Liver (tissue), 9 donors: ENCODE data around the gene PF4V1. TPM values are rescaled to one million over a fixed set of nuclear protein-coding genes. Genes with fewer than 3 reads are reported as not detected.
A peak's percentile ranks its signal among the peaks of the same experiment; 100 is the strongest.

ENCODE experiments used
- DNase-seq: peaks from one replicate; pipeline ENCODE4 v3.0.0-alpha.2; 2017; ENCODE audit warnings: low spot score
- H3K27ac ChIP-seq, 2 donors: one replicate each; pipeline ENCODE4 v1.7.0; 2013; ENCODE audit warnings: inconsistent platforms in 2 of 2, low read length in 2 of 2, control low read depth in 1 of 2, low read depth in 1 of 2, mild to moderate bottlenecking in 1 of 2
- H3K27me3 ChIP-seq, 4 donors: one replicate each; pipeline versions ENCODE4 v1.6.1 to v1.7.0; 2013; ENCODE audit warnings: low read length in 3 of 4, inconsistent platforms in 1 of 4, mild to moderate bottlenecking in 1 of 4, moderate library complexity in 1 of 4; ENCODE audit not compliant: control insufficient read depth in 4 of 4, insufficient read depth in 4 of 4
- H3K36me3 ChIP-seq, 4 donors: one replicate each; pipeline versions ENCODE4 v1.6.1 to v1.7.0; 2013; ENCODE audit warnings: low read length in 3 of 4, mild to moderate bottlenecking in 3 of 4, low read depth in 1 of 4, moderate library complexity in 1 of 4; ENCODE audit not compliant: control insufficient read depth in 4 of 4, insufficient read depth in 3 of 4
- H3K4me1 ChIP-seq, 4 donors: one replicate each; pipeline versions ENCODE4 v1.6.1 to v1.7.0; 2013; ENCODE audit warnings: low read length in 3 of 4, mild to moderate bottlenecking in 3 of 4, moderate library complexity in 1 of 4; ENCODE audit not compliant: control insufficient read depth in 4 of 4, insufficient read depth in 4 of 4
- H3K4me3 ChIP-seq, 3 donors: one replicate each; pipeline versions ENCODE4 v1.6.1 to v1.7.0; 2013; ENCODE audit warnings: low read length in 3 of 3, control low read depth in 1 of 3, low read depth in 1 of 3, mild to moderate bottlenecking in 1 of 3
- H3K9ac ChIP-seq, 2 donors: one replicate each; pipeline ENCODE4 v1.7.0; 2013; ENCODE audit warnings: low read length in 2 of 2, mild to moderate bottlenecking in 2 of 2, moderate library complexity in 2 of 2, control low read depth in 1 of 2, low read depth in 1 of 2
- H3K9me3 ChIP-seq, 4 donors: one replicate each; pipeline versions ENCODE4 v1.6.1 to v1.7.0; 2013; ENCODE audit warnings: low read length in 3 of 4; ENCODE audit not compliant: control insufficient read depth in 4 of 4
- ATF3 ChIP-seq: IDR thresholded peaks from 2 replicates; pipeline ENCODE4 v1.6.1; 2016; ENCODE audit warnings: antibody characterized with exemption
- EGR1 ChIP-seq, 2 donors: IDR thresholded peaks; 2 replicates each; pipeline ENCODE4 v1.6.1; 2016 to 2018; ENCODE audit warnings: antibody characterized with exemption in 2 of 2, low read depth in 2 of 2
- FOXA1 ChIP-seq: IDR thresholded peaks from 2 replicates; pipeline ENCODE4 v1.6.1; 2016; ENCODE audit warnings: antibody characterized with exemption
- FOXA2 ChIP-seq: IDR thresholded peaks from 2 replicates; pipeline ENCODE4 v1.6.1; 2016; ENCODE audit warnings: antibody characterized with exemption
- GABPA ChIP-seq, 2 donors: IDR thresholded peaks in 1 of 2; conservative IDR thresholded peaks in 1 of 2; 2 replicates each; pipeline ENCODE4 v1.6.1; 2016; ENCODE audit warnings: antibody characterized with exemption in 2 of 2, mild to moderate bottlenecking in 1 of 2, moderate library complexity in 1 of 2
- HNF4A ChIP-seq, 2 donors: conservative IDR thresholded peaks; 2 replicates each; pipeline ENCODE4 v1.6.1; 2016; ENCODE audit warnings: antibody characterized with exemption in 2 of 2, mild to moderate bottlenecking in 2 of 2
- HNF4G ChIP-seq: IDR thresholded peaks from 2 replicates; pipeline ENCODE4 v1.6.1; 2016; ENCODE audit warnings: antibody characterized with exemption
- JUND ChIP-seq, 2 donors: IDR thresholded peaks; 2 replicates each; pipeline ENCODE4 v1.6.1; 2016; ENCODE audit warnings: antibody characterized with exemption in 2 of 2
- MAX ChIP-seq: IDR thresholded peaks from 2 replicates; pipeline ENCODE4 v1.6.1; 2016; ENCODE audit warnings: antibody characterized with exemption
- NR2F2 ChIP-seq: IDR thresholded peaks from 2 replicates; pipeline ENCODE4 v1.6.1; 2016; ENCODE audit warnings: antibody characterized with exemption
- RAD21 ChIP-seq, 2 donors: IDR thresholded peaks; 2 replicates each; pipeline ENCODE4 v1.6.1; 2016; ENCODE audit warnings: antibody characterized with exemption in 2 of 2, mild to moderate bottlenecking in 2 of 2
- REST ChIP-seq: IDR thresholded peaks from 2 replicates; pipeline ENCODE4 v1.6.1; 2016; ENCODE audit warnings: antibody characterized with exemption, mild to moderate bottlenecking
- RXRA ChIP-seq, 2 donors: IDR thresholded peaks; 2 replicates each; pipeline ENCODE4 v1.6.1; 2017 to 2018; ENCODE audit warnings: antibody characterized with exemption in 2 of 2, mild to moderate bottlenecking in 1 of 2
- SP1 ChIP-seq: IDR thresholded peaks from 2 replicates; pipeline ENCODE4 v1.6.1; 2018; ENCODE audit warnings: antibody characterized with exemption, mild to moderate bottlenecking
- TAF1 ChIP-seq: conservative IDR thresholded peaks from 2 replicates; pipeline ENCODE4 v1.6.1; 2016; ENCODE audit warnings: antibody characterized with exemption, mild to moderate bottlenecking
- YY1 ChIP-seq: IDR thresholded peaks from 2 replicates; pipeline ENCODE4 v1.6.1; 2016; ENCODE audit warnings: antibody characterized with exemption, mild to moderate bottlenecking
- ZBTB33 ChIP-seq: IDR thresholded peaks from 2 replicates; pipeline ENCODE4 v1.6.1; 2016; ENCODE audit warnings: antibody characterized with exemption
- WGBS: extraction: QIAGEN DNeasy Blood & Tissue Kit; methylation state at CpG from one replicate; pipeline ENCODE4 v1.1.7; 2013; 5-methylcytosine and 5-hydroxymethylcytosine counted together
- polyA plus RNA-seq, 2 donors: library from polyadenylated mRNA; stranded (reverse) in 1 of 2; unstranded in 1 of 2; fragments of 200-250 nt in 1 of 2; fragments of >200 nt in 1 of 2; fragmentation: Nextera tagmentation in 1 of 2; extraction: Ambion mirVana in 1 of 2; gene quantifications; one replicate each; pipeline versions ENCODE4 v1.2.1 to v1.2.3, GENCODE V29; 2013 to 2015
- total RNA-seq, 2 donors: library from RNA; depleted of rRNA; stranded (reverse); fragments of >200 nt; gene quantifications; one replicate each; pipeline ENCODE4 v1.2.3, GENCODE V29; 2014
- donor health status: healthy.
- donor health status: healthy.
- donor health status: healthy.
- donor health status: healthy.
- donor health status: healthy.

The PF4V1 gene
- total and polyA plus RNA-seq, 4 donors, result 0.16 to 3.4 (median 0.74) TPM; not detected in 1

GRCh38 chr4:73868206-73869129, 15.4 kb downstream of the PF4V1 start:
- Histone ChIP-seq H3K9me3 (no peaks in the 10 kb centered on the region), H3K27ac (no peak overlapping the region), H3K4me3 (peak overlapping the region; percentile 55 to 64 (median 59)), H3K36me3 (no peaks in the 10 kb centered on the region), H3K9ac (no peak overlapping the region), H3K4me1 (peaks cover 0 to 13% (median 4%) of the 10 kb centered on the region in 4 donors), H3K27me3 (peaks cover 0 to 4% (median 0%) of the 10 kb centered on the region in 4 donors)
- TF ChIP-seq ATF3 (no peak), HNF4G (no peak), EGR1 (IDR thresholded peaks at IDR 0.05; ENCODE audit: low read depth in 2 of 2) (no peak), FOXA1 (no peak), RAD21 (IDR thresholded peaks at IDR 0.05) (no peak), FOXA2 (no peak), RXRA (IDR thresholded peaks at IDR 0.05) (no peak), YY1 (no peak), ZBTB33 (no peak), REST (no peak), SP1 (no peak)
- DNase-seq, result no peak
- WGBS, result 40% methylated on average over 16 of the region's 16 CpGs

GRCh38 chr4:73869130-73870055, 16.3 kb downstream of the PF4V1 start, which contains the start of gene CXCL1:
Gene CXCL1, plus strand, starts transcription at chr4:73869393. Its CDS starts 78 bp downstream, at chr4:73869471.
- no peak for DNase-seq
- peak within 1 kb of the TSS; percentile 9 to 15 for H3K27ac ChIP-seq
- H3K9me3 ChIP-seq, result no peaks in the 10 kb centered on the region
- H3K4me1 ChIP-seq, result peaks cover 0 to 13% (median 4%) of the 10 kb centered on the region in 4 donors
- peak within 1 kb of the TSS; percentile 55 to 64 (median 59) for H3K4me3 ChIP-seq
- H3K27me3 ChIP-seq, result peaks cover 0 to 4% (median 0%) of the 10 kb centered on the region in 4 donors
- peak within 1 kb of the TSS in 1 of 2 donors; percentile 48 for H3K9ac ChIP-seq
- 10% methylated on average over 61 of the region's 61 CpGs for WGBS
- no peaks in the 10 kb centered on the region for H3K36me3 ChIP-seq
- TF ChIP-seq JUND (IDR thresholded peaks at IDR 0.05), result no peak
- no peak for TF ChIP-seq HNF4G
- no peak for TF ChIP-seq RAD21 (IDR thresholded peaks at IDR 0.05)
- TF ChIP-seq FOXA1, result no peak
- TF ChIP-seq GABPA (IDR thresholded peaks at IDR 0.05 in 1 of 2, conservative IDR thresholded peaks at IDR 0.05 in 1 of 2), result no peak
- TF ChIP-seq MAX, result no peak
- TF ChIP-seq NR2F2, result no peak
- no peak for TF ChIP-seq SP1
- TF ChIP-seq REST, result no peak
- no peak for TF ChIP-seq FOXA2
- no peak for TF ChIP-seq TAF1
- TF ChIP-seq HNF4A (conservative IDR thresholded peaks at IDR 0.05), result no peak
- no peak for TF ChIP-seq EGR1 (IDR thresholded peaks at IDR 0.05; ENCODE audit: low read depth in 2 of 2)
- TF ChIP-seq YY1, result no peak
